ENCODE results near the gene PPM1B.

The PPM1B gene

GRCh38 chr2:44192646-44193045 lies 24.0 kb downstream of the PPM1B start:
- WGBS (ENCODE audit: insufficient coverage), result no CpG with 5 or more reads among the region's 1 CpG
- no peaks in the 10 kb centered on the region for H3K27me3 ChIP-seq (replicated peaks in 2 of 5; ENCODE audit: control insufficient read depth in 4 of 5, insufficient read depth in 5 of 5, low read length in 4 of 5)
- ChIA-PET POLR2A (no interaction called here), CTCF (no interaction called here)
- no peak for DNase-seq
- no peak overlapping the region for H3K4me3 ChIP-seq (ENCODE audit: control insufficient read depth in 1 of 7, extremely low read depth in 1 of 7, insufficient read depth in 4 of 7, low read depth in 2 of 7, low read length in 6 of 7)
- H3K27ac ChIP-seq (ENCODE audit: insufficient read depth in 1 of 2, low read depth in 1 of 2, low read length in 2 of 2, poor library complexity in 1 of 2, severe bottlenecking in 2 of 2), result no peak overlapping the region
- H3K36me3 ChIP-seq (ENCODE audit: control insufficient read depth in 4 of 4, insufficient read depth in 4 of 4, low read length in 3 of 4), result peaks cover 0 to 6% (median 0%) of the 10 kb centered on the region in 4 experiments
- H3K4me1 ChIP-seq (ENCODE audit: control extremely low read depth in 1 of 4, control insufficient read depth in 4 of 4, insufficient read depth in 4 of 4, low read length in 3 of 4), result peaks cover 0 to 10% (median 3%) of the 10 kb centered on the region in 4 experiments
- no peaks in the 10 kb centered on the region for H3K9me3 ChIP-seq (ENCODE audit: control extremely low read depth in 1 of 5, control insufficient read depth in 4 of 5, insufficient read depth in 2 of 5, low read depth in 1 of 5, low read length in 4 of 5)

- H3K27ac ChIP-seq (ENCODE audit: insufficient read depth in 1 of 2, low read depth in 1 of 2, low read length in 2 of 2, poor library complexity in 1 of 2, severe bottlenecking in 2 of 2), result no peak overlapping the region
- peaks cover 0 to 6% (median 1%) of the 10 kb centered on the region in 4 experiments for H3K36me3 ChIP-seq (ENCODE audit: control insufficient read depth in 4 of 4, insufficient read depth in 4 of 4, low read length in 3 of 4)
- no peak overlapping the region for H3K4me3 ChIP-seq (ENCODE audit: control insufficient read depth in 1 of 7, extremely low read depth in 1 of 7, insufficient read depth in 4 of 7, low read depth in 2 of 7, low read length in 6 of 7)
- no peaks in the 10 kb centered on the region for H3K27me3 ChIP-seq (replicated peaks in 2 of 5; ENCODE audit: control insufficient read depth in 4 of 5, insufficient read depth in 5 of 5, low read length in 4 of 5)
- peaks cover 0 to 4% (median 0%) of the 10 kb centered on the region in 4 experiments for H3K4me1 ChIP-seq (ENCODE audit: control extremely low read depth in 1 of 4, control insufficient read depth in 4 of 4, insufficient read depth in 4 of 4, low read length in 3 of 4)
- WGBS (ENCODE audit: insufficient coverage), result 94% methylated on average over 2 of the region's 2 CpGs
- POLR2A ChIA-PET, result no interaction called here
- DNase-seq, result no peak
- H3K9me3 ChIP-seq (ENCODE audit: control extremely low read depth in 1 of 5, control insufficient read depth in 4 of 5, insufficient read depth in 2 of 5, low read depth in 1 of 5, low read length in 4 of 5), result no peaks in the 10 kb centered on the region
- CTCF ChIA-PET, result no interaction called here
Measured at GRCh38 chr2:44195714-44196113, 27.0 kb downstream of the PPM1B start.

- ChIA-PET POLR2A (no interaction called here), CTCF (no interaction called here)
- no peaks in the 10 kb centered on the region for H3K27me3 ChIP-seq (replicated peaks in 2 of 5; ENCODE audit: control insufficient read depth in 4 of 5, insufficient read depth in 5 of 5, low read length in 4 of 5)
- DNase-seq, result no peak
- peaks cover 0 to 14% (median 7%) of the 10 kb centered on the region in 4 experiments for H3K36me3 ChIP-seq (ENCODE audit: control insufficient read depth in 4 of 4, insufficient read depth in 4 of 4, low read length in 3 of 4)
- WGBS (ENCODE audit: insufficient coverage), result 93% methylated on average over 3 of the region's 6 CpGs
- H3K4me1 ChIP-seq (ENCODE audit: control extremely low read depth in 1 of 4, control insufficient read depth in 4 of 4, insufficient read depth in 4 of 4, low read length in 3 of 4), result no peaks in the 10 kb centered on the region
- H3K4me3 ChIP-seq (ENCODE audit: control insufficient read depth in 1 of 7, extremely low read depth in 1 of 7, insufficient read depth in 4 of 7, low read depth in 2 of 7, low read length in 6 of 7), result no peak overlapping the region
- H3K27ac ChIP-seq (ENCODE audit: insufficient read depth in 1 of 2, low read depth in 1 of 2, low read length in 2 of 2, poor library complexity in 1 of 2, severe bottlenecking in 2 of 2), result no peak overlapping the region
- no peaks in the 10 kb centered on the region for H3K9me3 ChIP-seq (ENCODE audit: control extremely low read depth in 1 of 5, control insufficient read depth in 4 of 5, insufficient read depth in 2 of 5, low read depth in 1 of 5, low read length in 4 of 5)
Measured at GRCh38 chr2:44197816-44198215, 29.1 kb downstream of the PPM1B start.

GRCh38 chr2:44200011-44200410 lies 31.3 kb downstream of the PPM1B start:
- H3K4me3 ChIP-seq (ENCODE audit: control insufficient read depth in 1 of 7, extremely low read depth in 1 of 7, insufficient read depth in 4 of 7, low read depth in 2 of 7, low read length in 6 of 7), result no peak overlapping the region
- H3K27me3 ChIP-seq (replicated peaks in 2 of 5; ENCODE audit: control insufficient read depth in 4 of 5, insufficient read depth in 5 of 5, low read length in 4 of 5), result no peaks in the 10 kb centered on the region
- no peak overlapping the region for H3K27ac ChIP-seq (ENCODE audit: insufficient read depth in 1 of 2, low read depth in 1 of 2, low read length in 2 of 2, poor library complexity in 1 of 2, severe bottlenecking in 2 of 2)
- H3K4me1 ChIP-seq (ENCODE audit: control extremely low read depth in 1 of 4, control insufficient read depth in 4 of 4, insufficient read depth in 4 of 4, low read length in 3 of 4), result no peaks in the 10 kb centered on the region
- 100% methylated on average over 1 of the region's 1 CpG for WGBS (ENCODE audit: insufficient coverage)
- peaks cover 0 to 2% (median 0%) of the 10 kb centered on the region in 5 experiments for H3K9me3 ChIP-seq (ENCODE audit: control extremely low read depth in 1 of 5, control insufficient read depth in 4 of 5, insufficient read depth in 2 of 5, low read depth in 1 of 5, low read length in 4 of 5)
- no peak for DNase-seq
- ChIA-PET CTCF (interaction anchor here (1.1 kb wide), 1 partner anchor 10 kb away, joined by 4 read pairs; no protein-coding TSS in a partner anchor), POLR2A (no interaction called here)
- H3K36me3 ChIP-seq (ENCODE audit: control insufficient read depth in 4 of 4, insufficient read depth in 4 of 4, low read length in 3 of 4), result peaks cover 0 to 16% (median 9%) of the 10 kb centered on the region in 4 experiments

- Histone ChIP-seq H3K4me1 (ENCODE audit: control extremely low read depth in 1 of 4, control insufficient read depth in 4 of 4, insufficient read depth in 4 of 4, low read length in 3 of 4) (no peaks in the 10 kb centered on the region), H3K27ac (ENCODE audit: insufficient read depth in 1 of 2, low read depth in 1 of 2, low read length in 2 of 2, poor library complexity in 1 of 2, severe bottlenecking in 2 of 2) (no peak overlapping the region), H3K4me3 (ENCODE audit: control insufficient read depth in 1 of 7, extremely low read depth in 1 of 7, insufficient read depth in 4 of 7, low read depth in 2 of 7, low read length in 6 of 7) (no peak overlapping the region), H3K27me3 (replicated peaks in 2 of 5; ENCODE audit: control insufficient read depth in 4 of 5, insufficient read depth in 5 of 5, low read length in 4 of 5) (no peaks in the 10 kb centered on the region), H3K36me3 (ENCODE audit: control insufficient read depth in 4 of 4, insufficient read depth in 4 of 4, low read length in 3 of 4) (peaks cover 0 to 13% (median 9%) of the 10 kb centered on the region in 4 experiments), H3K9me3 (ENCODE audit: control extremely low read depth in 1 of 5, control insufficient read depth in 4 of 5, insufficient read depth in 2 of 5, low read depth in 1 of 5, low read length in 4 of 5) (peaks cover 0 to 2% (median 0%) of the 10 kb centered on the region in 5 experiments)
- no peak for DNase-seq
- ChIA-PET POLR2A (no interaction called here), CTCF (interaction anchor here (1.1 kb wide), 1 partner anchor 11 kb away, joined by 4 read pairs; no protein-coding TSS in a partner anchor)
- 94% methylated on average over 4 of the region's 5 CpGs for WGBS (ENCODE audit: insufficient coverage)
Measured at GRCh38 chr2:44200759-44201158, 32.1 kb downstream of the PPM1B start.

- ChIA-PET CTCF (no interaction called here), POLR2A (no interaction called here)
- Histone ChIP-seq H3K4me3 (ENCODE audit: control insufficient read depth in 1 of 7, extremely low read depth in 1 of 7, insufficient read depth in 4 of 7, low read depth in 2 of 7, low read length in 6 of 7) (no peak overlapping the region), H3K27me3 (replicated peaks in 2 of 5; ENCODE audit: control insufficient read depth in 4 of 5, insufficient read depth in 5 of 5, low read length in 4 of 5) (no peaks in the 10 kb centered on the region), H3K36me3 (ENCODE audit: control insufficient read depth in 4 of 4, insufficient read depth in 4 of 4, low read length in 3 of 4) (peaks cover 2 to 10% (median 9%) of the 10 kb centered on the region in 4 experiments), H3K27ac (ENCODE audit: insufficient read depth in 1 of 2, low read depth in 1 of 2, low read length in 2 of 2, poor library complexity in 1 of 2, severe bottlenecking in 2 of 2) (no peak overlapping the region), H3K9me3 (ENCODE audit: control extremely low read depth in 1 of 5, control insufficient read depth in 4 of 5, insufficient read depth in 2 of 5, low read depth in 1 of 5, low read length in 4 of 5) (peaks cover 0 to 2% (median 0%) of the 10 kb centered on the region in 5 experiments), H3K4me1 (ENCODE audit: control extremely low read depth in 1 of 4, control insufficient read depth in 4 of 4, insufficient read depth in 4 of 4, low read length in 3 of 4) (no peaks in the 10 kb centered on the region)
- WGBS (ENCODE audit: insufficient coverage), result 98% methylated on average over 4 of the region's 6 CpGs
- DNase-seq, result no peak
Measured at GRCh38 chr2:44201648-44202165, 33.0 kb downstream of the PPM1B start.

- no peak overlapping the region for H3K4me3 ChIP-seq (ENCODE audit: control insufficient read depth in 1 of 7, extremely low read depth in 1 of 7, insufficient read depth in 4 of 7, low read depth in 2 of 7, low read length in 6 of 7)
- no peaks in the 10 kb centered on the region for H3K4me1 ChIP-seq (ENCODE audit: control extremely low read depth in 1 of 4, control insufficient read depth in 4 of 4, insufficient read depth in 4 of 4, low read length in 3 of 4)
- WGBS (ENCODE audit: insufficient coverage), result 100% methylated on average over 2 of the region's 3 CpGs
- H3K27ac ChIP-seq (ENCODE audit: insufficient read depth in 1 of 2, low read depth in 1 of 2, low read length in 2 of 2, poor library complexity in 1 of 2, severe bottlenecking in 2 of 2), result no peak overlapping the region
- no peak for DNase-seq
- no peaks in the 10 kb centered on the region for H3K27me3 ChIP-seq (replicated peaks in 2 of 5; ENCODE audit: control insufficient read depth in 4 of 5, insufficient read depth in 5 of 5, low read length in 4 of 5)
- peaks cover 6 to 12% (median 10%) of the 10 kb centered on the region in 4 experiments for H3K36me3 ChIP-seq (ENCODE audit: control insufficient read depth in 4 of 4, insufficient read depth in 4 of 4, low read length in 3 of 4)
- ChIA-PET CTCF (interaction anchor here (0.9 to 1.5 kb wide), 3 partner anchors 10 to 13 kb away, joined by 3 to 4 read pairs (median 4); no protein-coding TSS in a partner anchor), POLR2A (no interaction called here)
- peaks cover 0 to 2% (median 0%) of the 10 kb centered on the region in 5 experiments for H3K9me3 ChIP-seq (ENCODE audit: control extremely low read depth in 1 of 5, control insufficient read depth in 4 of 5, insufficient read depth in 2 of 5, low read depth in 1 of 5, low read length in 4 of 5)
Measured at GRCh38 chr2:44203542-44203941, 34.9 kb downstream of the PPM1B start.

All from common myeloid progenitor, CD34-positive (primary cell).